NCI-H748 (cell line): ENCODE results near the gene PHOX2A.

ENCODE experiments used
- DNase-seq: peaks from one replicate; lab custom pipeline; 2025; ENCODE audit not compliant: unreplicated experiment; lab: John Stamatoyannopoulos, UW

The PHOX2A gene

DNA sequence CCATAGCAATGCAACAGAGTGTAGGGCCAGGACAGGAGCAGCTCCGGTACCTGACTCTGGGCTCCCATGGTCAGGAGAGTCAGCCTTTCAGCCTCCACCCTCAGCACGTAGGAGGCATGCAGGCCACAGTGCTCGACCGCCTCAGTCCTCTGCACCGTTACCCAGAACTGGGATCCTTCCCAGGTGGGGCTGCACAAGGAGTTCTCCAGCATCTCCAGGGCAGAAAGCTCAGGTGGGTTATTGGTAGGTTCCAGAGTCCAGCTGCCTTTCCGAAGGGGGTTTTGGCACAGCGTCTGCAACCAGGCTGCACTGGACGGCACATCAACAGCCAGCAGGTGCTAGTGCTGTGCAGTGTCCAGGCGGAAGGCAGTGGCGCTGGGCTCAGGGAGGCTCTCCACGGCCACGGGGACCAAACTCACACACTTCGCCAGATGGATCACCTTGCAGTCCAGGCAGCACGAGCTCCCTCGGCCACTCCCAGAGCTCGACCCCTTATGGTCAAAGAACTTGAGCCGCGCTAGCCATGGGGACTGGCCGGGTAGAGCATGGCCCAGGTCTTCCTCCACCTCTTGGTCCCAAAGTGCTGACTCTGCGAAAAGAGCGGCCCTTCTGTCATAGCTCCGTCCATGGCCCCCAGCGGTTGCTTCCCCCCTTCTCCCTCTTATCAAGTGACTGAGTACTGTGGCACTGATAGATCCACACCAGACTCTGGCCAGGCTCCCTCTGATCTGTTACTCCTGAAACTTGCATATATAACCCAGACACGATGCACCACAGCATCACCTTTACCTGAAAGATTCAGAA, 6.9 kb upstream of the PHOX2A start:
- no peak for DNase-seq

DNA sequence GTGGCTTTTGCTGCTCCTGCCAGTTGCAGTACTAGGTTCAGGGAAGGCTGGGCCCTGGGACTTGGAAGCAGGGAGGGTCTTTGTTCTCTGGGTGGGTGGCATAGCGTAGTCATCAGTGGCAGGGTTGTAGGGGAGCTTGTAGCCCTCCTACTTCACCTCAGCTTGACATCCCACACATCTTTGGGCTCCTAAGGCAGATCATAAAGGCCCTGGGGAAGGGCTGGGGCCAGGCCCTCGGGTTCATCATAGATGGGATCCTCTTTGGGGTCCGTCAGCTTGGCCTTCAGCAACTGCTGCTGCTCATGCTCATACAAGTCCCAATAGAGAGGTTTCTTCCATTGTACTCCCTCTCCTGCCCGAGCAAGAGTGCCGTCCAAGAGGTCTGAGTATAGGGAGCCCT, 6.0 kb upstream of the PHOX2A start:
- no peak for DNase-seq

DNA sequence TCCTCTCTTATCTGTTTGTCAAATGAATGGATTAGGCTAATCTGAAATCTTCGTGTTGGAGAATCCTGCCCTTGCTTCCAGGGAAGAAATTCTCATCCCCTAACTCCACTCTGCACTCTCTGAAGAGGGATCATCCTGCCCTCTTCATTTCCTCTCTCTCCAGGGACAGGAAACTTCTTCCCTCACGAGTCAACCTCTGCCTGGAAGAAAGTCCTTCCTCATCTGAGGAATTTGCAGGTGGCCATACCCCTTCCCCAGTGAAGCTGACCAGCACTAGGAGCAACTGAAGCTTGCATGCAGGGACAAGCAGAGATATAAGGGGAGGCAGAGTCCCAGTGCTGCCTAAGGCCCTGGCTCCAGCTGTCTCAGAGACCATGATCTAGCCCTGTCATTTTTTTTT, 3.6 kb upstream of the PHOX2A start:
- DNase-seq = no peak

DNA sequence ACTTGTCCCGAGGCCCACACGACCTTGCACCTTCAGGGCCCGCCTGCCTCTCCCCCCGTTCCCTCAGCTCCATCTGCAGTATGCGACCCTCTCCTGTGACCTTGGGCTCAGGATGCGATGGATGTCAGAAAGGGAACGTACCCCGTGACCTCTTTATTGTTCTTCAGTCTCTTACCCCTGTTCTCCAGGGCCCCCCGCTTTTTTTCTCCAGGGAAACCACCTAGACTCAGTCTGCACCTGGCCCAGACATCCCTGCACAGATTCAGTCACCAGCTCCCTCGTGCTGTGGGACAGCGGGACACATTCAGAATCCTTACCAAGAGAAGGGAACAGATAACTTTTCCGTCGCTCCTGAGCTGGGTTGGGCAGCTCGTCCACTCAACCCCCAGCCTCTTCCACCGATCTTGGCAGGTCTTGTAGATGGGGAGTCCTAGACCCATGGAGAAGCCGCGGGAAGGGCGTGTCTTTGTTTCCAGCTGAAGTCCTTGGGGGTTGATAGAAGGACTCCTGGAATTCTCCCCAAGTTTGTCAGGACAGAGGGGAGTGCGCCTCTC, 1.4 kb upstream of the PHOX2A start:
- DNase-seq = no peak

DNA sequence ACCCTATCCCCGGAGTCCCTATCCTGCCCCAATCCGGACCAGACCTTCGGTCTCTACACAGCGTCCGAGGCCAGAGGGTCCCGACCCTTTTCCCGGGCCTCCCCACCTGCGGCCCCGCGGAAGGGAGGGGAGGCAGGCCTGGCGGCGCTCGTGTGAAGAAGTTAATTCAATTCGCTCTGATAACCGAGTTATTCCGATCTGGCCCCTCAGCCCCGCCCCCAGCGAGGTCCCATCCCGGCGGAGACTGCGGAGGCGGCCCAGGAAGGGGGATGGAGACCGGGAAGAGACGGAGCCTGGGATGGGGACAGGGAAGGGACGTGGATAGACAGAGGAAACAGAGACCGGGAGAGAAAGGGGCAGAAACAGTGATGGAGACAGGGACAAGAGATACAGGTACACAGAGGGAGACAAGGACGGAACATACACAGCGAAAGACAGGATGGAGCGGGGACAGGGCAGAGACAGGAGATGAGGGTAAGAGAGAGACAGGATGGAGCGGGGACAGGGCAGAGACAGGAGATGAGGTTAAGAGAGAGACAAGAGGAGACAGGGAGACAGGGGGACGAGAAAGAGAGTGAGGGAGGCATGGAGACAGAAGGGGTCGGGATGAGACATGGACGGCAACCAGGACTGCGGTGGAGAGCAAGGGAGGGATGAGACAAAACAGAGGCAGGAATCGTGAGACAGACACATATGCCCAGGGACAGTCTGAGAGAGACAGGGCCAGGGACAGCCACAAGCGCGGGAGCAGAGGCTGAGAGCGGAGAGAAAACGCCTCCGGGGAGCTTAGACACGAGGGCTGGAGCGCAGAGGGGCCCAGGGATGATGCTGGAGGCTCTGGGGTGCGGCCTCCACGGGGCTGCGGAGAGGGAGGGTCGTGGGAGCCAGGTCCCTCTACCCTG, 636 bp upstream of the PHOX2A start:
- DNase-seq = no peak

DNA sequence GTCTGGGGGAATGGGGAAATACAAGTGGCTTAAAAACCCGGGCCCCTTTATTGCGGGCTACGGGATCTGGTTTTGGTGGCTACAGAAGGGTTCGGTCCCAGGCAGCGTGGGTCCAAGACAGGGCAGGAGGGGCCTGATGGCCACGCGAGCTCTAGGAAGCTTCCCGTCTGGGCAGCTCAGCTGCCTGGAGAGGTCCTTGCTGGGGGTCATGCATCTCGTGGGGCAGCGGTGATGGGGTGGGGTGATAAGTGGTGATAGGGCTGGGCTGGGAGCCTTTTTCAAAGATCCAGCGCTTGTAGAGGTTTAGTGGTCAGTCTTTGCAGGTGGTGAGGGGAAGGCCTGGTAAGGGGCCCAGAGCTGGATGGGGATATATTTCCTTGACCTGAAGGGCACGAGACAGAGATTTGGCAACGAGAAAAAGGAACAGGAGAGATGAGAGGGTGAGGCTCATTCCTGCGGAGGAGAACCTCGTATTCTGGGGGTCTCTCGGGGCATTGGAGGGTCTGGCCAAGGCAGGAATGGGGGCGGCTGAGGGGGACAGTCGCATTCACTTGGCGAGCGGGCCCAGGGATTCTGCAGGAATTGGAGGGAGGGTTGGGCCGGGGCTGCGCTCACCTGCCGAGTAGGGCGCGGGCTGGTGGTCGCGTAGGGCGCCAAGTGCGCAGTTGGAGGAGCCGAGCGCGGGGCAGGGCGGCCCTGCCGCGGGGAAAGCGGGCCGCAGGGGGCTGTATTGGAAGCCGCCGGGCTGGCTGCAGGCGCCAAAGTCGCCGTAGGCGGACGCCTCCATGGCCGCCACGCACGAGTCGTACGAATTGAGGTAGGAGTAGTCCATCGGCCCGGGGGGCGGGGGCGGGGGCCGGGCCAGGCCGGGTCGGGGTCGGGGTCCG, 560 bp downstream of the PHOX2A start:
- DNase-seq = no peak

DNA sequence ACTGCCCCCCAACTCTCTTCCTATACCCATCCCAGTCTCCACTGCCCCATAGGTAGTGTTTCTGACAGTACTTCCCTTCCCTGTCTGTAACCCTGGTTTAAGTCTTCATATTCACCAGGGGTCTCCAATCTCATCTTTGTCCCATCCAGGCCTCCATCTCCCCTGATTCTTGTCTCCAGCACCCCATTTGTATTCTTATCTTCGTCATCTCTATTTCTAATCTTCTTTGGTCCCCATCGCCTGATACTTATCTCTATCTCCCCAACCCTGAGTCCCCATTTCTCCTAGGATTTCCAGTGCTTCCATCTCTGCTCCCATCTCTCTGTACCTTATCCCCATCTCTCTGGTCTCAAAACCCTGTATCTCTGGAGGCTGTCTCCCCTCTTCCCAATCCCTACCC, 1.8 kb downstream of the PHOX2A start:
- no peak for DNase-seq

DNA sequence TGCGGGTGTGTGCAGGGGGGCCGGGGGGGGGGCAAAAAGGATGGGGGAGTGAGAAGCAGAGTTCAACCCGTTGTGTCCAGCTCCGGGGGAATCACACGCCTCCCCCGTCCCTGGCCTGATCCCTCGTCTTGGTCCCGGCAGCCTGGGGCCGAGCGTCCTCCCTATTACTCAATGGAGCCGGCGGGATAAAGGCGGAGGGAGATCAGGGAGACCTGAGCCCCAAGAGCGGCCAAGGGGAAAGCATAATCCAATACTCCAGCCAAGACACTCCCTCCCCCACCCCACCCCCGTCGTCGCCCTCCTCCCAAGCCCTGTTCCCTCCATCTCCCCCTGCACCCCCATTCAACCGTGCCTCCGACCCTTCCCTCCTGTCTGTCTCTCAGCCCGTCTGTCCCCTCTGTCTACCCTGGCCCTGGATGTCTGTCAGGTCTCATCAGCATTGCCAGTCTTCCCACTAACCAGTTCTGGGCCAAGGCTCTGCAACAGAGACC, 2.6 kb downstream of the PHOX2A start:
- no peak for DNase-seq

DNA sequence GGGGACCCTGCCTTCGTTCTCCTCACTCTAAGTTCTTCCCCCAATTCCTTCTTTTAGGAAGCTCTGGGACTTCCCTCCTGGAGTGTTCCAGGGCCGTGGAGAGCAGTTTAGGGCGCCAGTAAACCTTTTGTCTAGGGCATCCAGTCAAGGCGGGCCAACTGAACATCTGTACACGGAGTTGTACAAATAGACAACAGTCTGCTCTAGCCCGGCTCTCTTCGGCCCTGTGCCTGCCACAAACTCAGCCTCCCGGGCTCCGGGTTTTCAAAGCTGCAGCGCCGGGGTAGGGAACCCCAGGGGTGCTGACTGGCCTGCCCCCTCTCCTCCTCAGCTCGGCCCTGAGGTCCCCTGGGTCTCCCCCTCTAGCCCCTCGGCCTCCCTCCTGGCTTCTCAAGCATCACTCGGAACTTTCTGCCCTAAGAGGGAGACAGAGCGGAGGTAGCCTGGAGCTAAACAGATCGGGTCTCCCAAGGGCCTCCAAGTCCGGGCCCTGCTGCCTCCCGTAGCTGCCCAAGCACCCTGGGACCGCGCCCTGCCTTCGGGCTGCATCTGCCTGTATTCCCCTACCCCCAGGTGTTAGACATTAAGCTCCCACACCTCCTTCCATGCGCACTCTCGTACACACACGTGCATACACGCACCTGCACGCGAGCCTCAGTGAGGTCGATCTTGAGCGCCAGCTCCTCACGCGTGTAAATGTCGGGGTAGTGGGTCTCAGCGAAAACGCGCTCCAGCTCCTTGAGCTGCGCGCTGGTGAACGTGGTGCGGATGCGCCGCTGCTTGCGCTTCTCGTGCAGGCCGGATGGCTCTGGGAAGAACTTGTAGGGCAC, 3.3 kb downstream of the PHOX2A start:
- DNase-seq = peak; percentile 35

DNA sequence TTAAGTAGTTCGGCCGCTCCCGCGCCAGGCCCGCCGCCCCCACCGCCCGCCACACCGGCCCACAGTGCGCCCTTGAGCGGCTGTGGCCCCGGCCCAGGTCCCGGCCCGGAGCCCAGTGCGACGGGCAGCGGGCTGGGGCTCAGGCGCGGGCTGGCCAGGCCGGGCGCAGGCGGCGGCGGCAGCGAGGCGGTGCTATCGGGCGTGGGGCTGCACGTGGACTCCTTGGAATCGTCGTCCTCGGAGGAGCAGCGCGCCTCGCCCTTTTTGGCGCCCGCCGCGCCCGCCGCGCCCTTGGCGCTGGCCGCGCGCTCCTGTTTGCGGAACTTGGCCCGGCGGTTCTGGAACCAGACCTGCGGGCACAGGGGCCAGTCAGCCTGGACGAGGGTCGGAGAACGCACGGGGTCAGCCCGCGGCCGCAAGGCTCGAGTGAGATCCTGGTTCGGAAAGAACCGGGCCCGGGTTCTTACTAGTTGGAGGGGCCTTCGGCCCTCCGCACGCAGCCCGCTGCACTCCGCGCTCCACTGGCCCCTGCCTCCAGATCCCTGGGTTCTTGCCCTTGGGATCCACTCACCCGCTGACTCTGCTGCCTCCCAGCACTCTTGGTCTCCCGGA, 4.0 kb downstream of the PHOX2A start:
- DNase-seq = peak; percentile 63

DNA sequence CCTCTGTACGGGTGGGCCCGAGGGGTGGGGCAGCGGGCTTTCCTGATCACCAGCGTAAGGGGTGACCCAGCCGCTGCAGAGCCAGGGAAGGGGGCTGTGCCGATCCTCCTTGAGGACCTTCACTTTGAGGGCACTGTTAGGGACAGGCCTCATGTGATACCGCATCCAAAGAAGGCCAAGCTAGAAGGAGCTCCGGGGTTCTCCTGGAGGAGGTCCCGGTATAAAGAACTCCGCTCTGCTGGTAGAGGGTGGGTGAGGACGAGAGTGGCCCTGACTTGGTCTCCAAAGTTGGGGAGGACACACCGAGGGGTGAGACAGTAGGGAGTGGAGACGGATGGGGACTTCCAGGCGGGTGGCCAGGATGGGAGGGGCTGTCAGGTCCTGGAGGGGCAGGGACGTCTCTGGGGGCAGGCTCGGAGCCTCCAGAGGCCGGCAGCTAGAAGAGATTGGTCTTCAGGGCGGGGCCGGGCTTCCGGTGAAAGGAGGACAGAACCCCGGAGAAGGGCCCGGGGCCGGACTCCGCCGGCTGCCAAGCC, 4.6 kb downstream of the PHOX2A start:
- peak; percentile 63 for DNase-seq

DNA sequence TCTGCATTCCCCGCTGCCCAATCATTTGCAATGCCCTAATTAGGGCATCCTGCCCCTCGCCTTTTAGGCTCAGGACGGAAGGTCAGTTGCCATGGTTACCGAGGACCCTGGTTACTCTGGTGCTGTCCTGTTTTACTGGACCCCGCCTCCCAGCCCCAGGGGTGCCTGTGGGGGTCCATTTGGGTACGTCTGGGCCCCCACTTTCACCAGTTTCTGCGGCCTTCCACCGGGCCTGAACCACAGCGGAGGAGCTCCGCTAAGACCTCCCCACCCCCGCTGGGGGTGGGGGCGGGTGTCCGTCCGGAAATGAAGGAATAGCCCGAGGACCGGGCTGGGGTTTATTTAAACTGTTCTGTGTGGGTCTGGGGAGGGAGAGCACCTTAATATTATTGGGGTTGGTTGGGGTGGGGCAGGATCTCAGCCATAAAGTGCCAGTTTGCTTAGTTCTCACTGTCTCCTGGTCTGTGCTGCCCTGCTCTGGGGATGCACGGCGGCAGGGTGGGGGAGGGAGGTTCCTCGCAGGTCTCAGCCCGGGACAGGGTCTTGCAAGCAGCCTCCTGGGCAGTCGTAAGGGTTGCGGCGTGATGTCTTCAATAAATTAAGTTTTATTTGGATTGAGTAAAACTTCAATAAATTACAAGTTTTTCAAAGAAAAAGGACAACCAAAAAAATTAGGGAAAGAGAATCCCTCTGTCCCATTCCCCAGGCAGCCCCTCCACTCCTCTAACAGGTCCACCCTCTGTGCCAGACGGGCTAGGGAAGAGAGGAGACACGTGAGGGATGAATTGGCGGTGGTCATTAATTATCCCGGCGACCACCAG, 5.3 kb downstream of the PHOX2A start:
- no peak for DNase-seq

DNA sequence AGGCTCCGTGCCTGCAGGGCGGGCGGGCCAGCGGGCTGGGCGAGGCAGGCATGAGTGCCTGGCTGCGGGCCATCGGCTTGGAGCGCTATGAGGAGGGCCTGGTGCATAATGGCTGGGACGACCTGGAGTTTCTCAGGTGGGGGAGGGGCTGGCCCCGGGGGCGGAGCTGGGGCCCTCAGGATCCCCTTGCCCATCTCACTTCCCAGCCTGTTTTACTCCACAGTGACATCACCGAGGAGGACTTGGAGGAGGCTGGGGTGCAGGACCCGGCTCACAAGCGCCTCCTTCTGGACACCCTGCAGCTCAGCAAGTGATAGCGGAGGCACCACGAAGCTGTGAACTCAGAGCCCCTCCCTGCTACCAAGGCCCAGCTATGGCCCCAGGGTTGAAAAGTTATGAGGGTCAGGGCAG, 5.9 kb downstream of the PHOX2A start:
- peak; percentile 52 for DNase-seq

DNA sequence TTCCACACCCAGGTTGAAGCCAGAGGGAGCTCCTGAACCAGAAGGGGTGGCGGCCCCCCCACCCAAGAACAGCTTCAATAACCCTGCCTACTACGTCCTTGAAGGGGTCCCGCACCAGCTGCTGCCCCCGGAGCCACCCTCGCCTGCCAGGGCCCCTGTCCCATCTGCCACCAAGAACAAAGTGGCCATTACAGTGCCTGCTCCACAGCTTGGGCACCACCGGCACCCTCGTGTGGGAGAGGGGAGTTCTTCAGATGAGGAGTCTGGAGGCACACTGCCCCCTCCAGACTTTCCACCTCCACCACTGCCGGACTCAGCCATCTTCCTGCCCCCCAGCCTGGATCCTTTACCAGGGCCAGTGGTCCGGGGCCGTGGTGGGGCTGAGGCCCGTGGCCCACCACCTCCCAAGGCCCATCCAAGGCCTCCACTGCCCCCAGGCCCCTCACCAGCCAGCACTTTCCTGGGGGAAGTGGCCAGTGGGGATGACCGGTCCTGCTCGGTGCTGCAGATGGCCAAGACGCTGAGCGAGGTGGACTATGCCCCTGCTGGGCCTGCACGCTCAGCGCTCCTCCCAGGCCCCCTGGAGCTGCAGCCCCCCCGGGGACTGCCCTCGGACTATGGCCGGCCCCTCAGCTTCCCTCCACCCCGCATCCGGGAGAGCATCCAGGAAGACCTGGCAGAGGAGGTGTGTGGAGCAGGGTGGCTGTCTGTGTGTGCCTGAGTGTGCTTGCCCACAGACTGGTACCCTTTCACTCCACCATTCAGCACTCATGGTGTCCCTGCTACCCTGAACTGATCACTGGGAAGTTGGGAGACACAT, 6.7 kb downstream of the PHOX2A start:
- no peak for DNase-seq

DNA sequence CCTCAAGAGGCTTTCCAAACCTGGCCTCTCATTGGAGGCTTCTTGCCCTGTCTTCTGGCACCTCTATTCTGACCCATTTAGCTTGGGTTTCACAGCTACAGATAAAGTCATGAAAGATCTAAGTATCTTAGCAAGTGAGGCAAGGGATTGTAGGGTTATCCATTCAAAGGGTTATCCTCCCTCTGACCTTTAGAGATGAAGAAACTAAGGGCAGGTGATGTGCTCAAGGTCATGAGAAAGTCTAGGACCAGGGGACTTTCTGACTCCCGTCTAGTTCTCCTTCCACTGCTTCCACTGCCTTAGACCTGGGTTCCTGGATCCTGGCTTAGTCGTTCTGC, 7.2 kb downstream of the PHOX2A start:
- DNase-seq = no peak

DNA sequence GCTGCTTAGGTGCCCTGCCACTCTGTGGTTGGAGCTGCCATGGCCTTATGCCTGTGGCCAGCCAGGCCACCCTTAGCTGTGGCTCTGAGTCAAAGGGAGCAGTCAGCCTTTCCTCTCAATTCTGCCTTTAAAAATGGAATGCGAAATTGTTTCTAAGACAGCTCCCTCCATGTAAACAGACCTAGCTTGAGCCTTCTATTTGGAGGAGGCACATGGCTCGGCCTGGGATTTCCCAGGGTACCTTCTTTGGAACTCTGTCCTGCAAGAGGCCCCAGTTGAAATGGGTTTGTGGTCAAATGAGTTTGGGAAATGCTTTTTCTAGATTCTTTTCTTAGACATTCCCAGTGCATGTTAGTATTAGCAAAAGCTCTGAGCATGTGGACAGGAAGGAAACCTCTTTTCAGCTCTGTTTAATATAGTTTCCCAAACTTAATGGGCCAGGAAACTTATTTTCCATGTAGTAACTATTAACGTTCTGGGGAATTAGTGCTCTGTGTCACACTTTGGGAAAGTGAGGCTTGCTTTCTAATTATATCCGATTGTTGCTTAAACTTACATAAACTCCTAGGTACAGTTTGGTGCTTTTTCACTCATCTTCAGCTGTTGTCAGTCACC, 7.8 kb downstream of the PHOX2A start:
- no peak for DNase-seq

DNA sequence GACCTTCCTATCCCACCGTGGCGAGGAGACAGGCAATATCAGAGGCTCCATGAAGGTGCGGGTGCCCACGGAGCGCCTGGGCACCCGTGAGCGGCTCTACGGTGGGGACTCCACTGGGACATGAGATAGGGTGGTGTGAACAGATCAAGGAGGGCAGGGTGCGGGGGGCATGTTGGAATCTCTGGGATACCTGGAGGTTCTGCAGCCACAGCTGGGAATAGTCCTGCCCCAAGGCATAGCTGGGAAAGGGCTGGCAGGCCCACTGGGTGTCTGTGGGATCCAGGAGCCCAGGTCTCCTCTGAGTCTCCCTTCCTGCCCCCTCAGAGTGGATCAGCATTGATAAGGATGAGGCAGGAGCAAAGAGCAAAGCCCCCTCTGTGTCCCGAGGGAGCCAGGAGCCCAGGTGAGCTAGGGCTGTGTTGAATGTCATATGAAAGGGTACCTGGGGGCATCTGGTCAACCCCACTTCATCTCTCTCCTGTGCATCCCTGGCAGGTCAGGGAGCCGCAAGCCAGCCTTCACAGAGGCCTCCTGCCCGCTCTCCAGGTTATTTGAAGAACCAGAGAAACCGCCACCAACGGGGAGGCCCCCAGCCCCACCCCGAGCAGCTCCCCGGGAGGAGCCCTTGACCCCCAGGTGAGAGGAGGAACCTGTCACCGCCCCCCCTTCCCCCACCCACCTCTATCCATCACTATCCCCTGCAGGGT, 8.5 kb downstream of the PHOX2A start:
- DNase-seq = no peak
